Measurements from ENCODE around the gene MAP3K15. TPM values are rescaled to one million over a fixed set of nuclear protein-coding genes. Genes with fewer than 3 reads are reported as not detected.
"Not testable (repeated sequence)": the region's sequence is repeated elsewhere in the genome, so short reads cannot be mapped to it uniquely, and the experiment has no call there.

MAP3K15 gene
- total RNA-seq, 1 donor from 2014 or later = 2.1 TPM

DNA sequence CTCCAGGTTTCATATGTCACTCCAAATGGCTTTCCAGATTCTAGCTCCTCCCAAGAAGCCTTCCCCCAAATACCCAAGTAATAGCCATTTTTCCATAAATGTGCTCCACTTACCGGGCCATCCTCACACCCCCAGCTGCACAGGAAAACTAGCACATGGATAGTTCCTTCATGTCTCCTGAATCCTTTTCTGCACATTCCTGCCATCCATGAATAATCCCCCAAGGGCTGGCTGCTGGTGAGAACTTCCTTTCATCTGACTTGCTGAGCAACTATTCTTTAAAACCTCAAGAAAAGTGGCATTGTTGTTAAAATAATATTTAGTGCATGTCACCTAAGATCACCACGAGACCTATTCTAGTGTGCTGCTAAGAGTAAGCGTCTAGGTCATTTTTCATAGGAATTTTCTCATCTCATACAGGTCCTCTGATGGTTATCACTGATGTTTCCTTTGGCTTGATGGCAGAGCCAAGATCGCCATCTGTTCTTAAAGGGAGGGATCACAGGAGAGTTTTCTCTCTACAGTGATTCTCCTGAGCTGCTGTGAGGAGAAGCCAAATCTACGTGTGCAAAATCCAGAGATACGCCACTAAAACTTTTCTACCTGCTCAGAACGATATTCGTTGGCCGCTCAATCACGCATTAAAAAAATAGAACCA lies 71.3 kb downstream of the MAP3K15 start:
- H3K27ac ChIP-seq (ENCODE audit: low read depth, low read length) = no peak overlapping the region
- Mint-ChIP-seq H3K27ac (ENCODE audit: unreplicated experiment) (no peak overlapping the region), H3K9me3 (ENCODE audit: unreplicated experiment) (no peaks in the 10 kb centered on the region), H3K36me3 (ENCODE audit: low read depth, unreplicated experiment) (no peaks in the 10 kb centered on the region), H3K4me3 (ENCODE audit: unreplicated experiment) (no peak overlapping the region), H3K4me1 (ENCODE audit: low read depth, unreplicated experiment) (peaks cover 6% of the 10 kb centered on the region), H3K27me3 (ENCODE audit: low read depth, unreplicated experiment) (no peaks in the 10 kb centered on the region)
- H2AFZ ChIP-seq (ENCODE audit: low read depth, low read length) = no peak overlapping the region
- no peaks in the 10 kb centered on the region for H3K79me2 ChIP-seq (ENCODE audit: insufficient read depth, low read length)
- H3K36me3 ChIP-seq (ENCODE audit: insufficient read depth, low read length) = no peaks in the 10 kb centered on the region
- TF ChIP-seq EZH2 (IDR thresholded peaks at IDR 0.05; ENCODE audit: insufficient read depth, low read length) = no peak
- no peak for TF ChIP-seq CTCF (IDR thresholded peaks at IDR 0.05; ENCODE audit: insufficient read depth, low read depth, low read length)
- FAIRE-seq = peak; percentile 50
- no peaks in the 10 kb centered on the region for H4K20me1 ChIP-seq (ENCODE audit: insufficient read depth, low read length)
- no peaks in the 10 kb centered on the region for H3K4me1 ChIP-seq (ENCODE audit: insufficient read depth, low read length)
- no peak overlapping the region for H3K4me2 ChIP-seq (ENCODE audit: low read length)
- DNase-seq (ENCODE audit: low read depth) = no peak
- H3K4me3 ChIP-seq (ENCODE audit: insufficient read depth, low read depth, low read length) = no peak overlapping the region
- no peak overlapping the region for H3K9ac ChIP-seq (ENCODE audit: low read length)
- H3K27me3 ChIP-seq (ENCODE audit: insufficient read depth, low read length) = no peaks in the 10 kb centered on the region
- H3K9me3 ChIP-seq (ENCODE audit: insufficient read depth, low read depth, low read length) = no peaks in the 10 kb centered on the region

- Mint-ChIP-seq H3K27me3 (ENCODE audit: low read depth, unreplicated experiment) (peaks cover 3% of the 10 kb centered on the region), H3K36me3 (ENCODE audit: low read depth, unreplicated experiment) (no peaks in the 10 kb centered on the region), H3K9me3 (ENCODE audit: unreplicated experiment) (no peaks in the 10 kb centered on the region), H3K4me1 (ENCODE audit: low read depth, unreplicated experiment) (peaks cover 6% of the 10 kb centered on the region), H3K27ac (ENCODE audit: unreplicated experiment) (no peak overlapping the region), H3K4me3 (ENCODE audit: unreplicated experiment) (no peak overlapping the region)
- H3K4me2 ChIP-seq (ENCODE audit: low read length) = no peak overlapping the region
- H3K9ac ChIP-seq (ENCODE audit: low read length) = no peak overlapping the region
- peak; percentile 39 for DNase-seq (ENCODE audit: low read depth)
- H3K79me2 ChIP-seq (ENCODE audit: insufficient read depth, low read length) = no peaks in the 10 kb centered on the region
- H4K20me1 ChIP-seq (ENCODE audit: insufficient read depth, low read length) = no peaks in the 10 kb centered on the region
- H3K9me3 ChIP-seq (ENCODE audit: insufficient read depth, low read depth, low read length) = no peaks in the 10 kb centered on the region
- H3K27me3 ChIP-seq (ENCODE audit: insufficient read depth, low read length) = no peaks in the 10 kb centered on the region
- FAIRE-seq = peak; percentile 41
- H3K4me1 ChIP-seq (ENCODE audit: insufficient read depth, low read length) = no peaks in the 10 kb centered on the region
- TF ChIP-seq CTCF (IDR thresholded peaks at IDR 0.05; ENCODE audit: insufficient read depth, low read depth, low read length) = no peak
- TF ChIP-seq EZH2 (IDR thresholded peaks at IDR 0.05; ENCODE audit: insufficient read depth, low read length) = no peak
- no peak overlapping the region for H3K27ac ChIP-seq (ENCODE audit: low read depth, low read length)
- H3K36me3 ChIP-seq (ENCODE audit: insufficient read depth, low read length) = no peaks in the 10 kb centered on the region
- no peak overlapping the region for H3K4me3 ChIP-seq (ENCODE audit: insufficient read depth, low read depth, low read length)
- H2AFZ ChIP-seq (ENCODE audit: low read depth, low read length) = no peak overlapping the region
Observed at GRCh38 chrX:19440713-19441112, 74.6 kb downstream of the MAP3K15 start.

- H3K27ac Mint-ChIP-seq (ENCODE audit: unreplicated experiment); FAIRE-seq; H3K36me3 Mint-ChIP-seq (ENCODE audit: low read depth, unreplicated experiment); H3K4me2 ChIP-seq (ENCODE audit: low read length); H3K4me3 ChIP-seq (ENCODE audit: insufficient read depth, low read depth, low read length); H3K36me3 ChIP-seq (ENCODE audit: insufficient read depth, low read length); H3K79me2 ChIP-seq (ENCODE audit: insufficient read depth, low read length); H3K4me3 Mint-ChIP-seq (ENCODE audit: unreplicated experiment); H3K4me1 ChIP-seq (ENCODE audit: insufficient read depth, low read length); H3K9ac ChIP-seq (ENCODE audit: low read length); H3K9me3 ChIP-seq (ENCODE audit: insufficient read depth, low read depth, low read length); H3K27ac ChIP-seq (ENCODE audit: low read depth, low read length); H3K27me3 ChIP-seq (ENCODE audit: insufficient read depth, low read length); H3K9me3 Mint-ChIP-seq (ENCODE audit: unreplicated experiment); H2AFZ ChIP-seq (ENCODE audit: low read depth, low read length); H3K4me1 Mint-ChIP-seq (ENCODE audit: low read depth, unreplicated experiment); H4K20me1 ChIP-seq (ENCODE audit: insufficient read depth, low read length); H3K27me3 Mint-ChIP-seq (ENCODE audit: low read depth, unreplicated experiment); DNase-seq (ENCODE audit: low read depth): not testable (repeated sequence)
Observed at GRCh38 chrX:19422661-19423060, 92.6 kb downstream of the MAP3K15 start.
